NCI-H2171 treated with DMSO at 0.1 percent for 48 hours (cell line): ENCODE data around the gene KAZN.
A peak's percentile ranks its signal among the peaks of the same experiment; 100 is the strongest.

Source experiments
- DNase-seq: peaks from one replicate; lab custom pipeline; 2025; lab: John Stamatoyannopoulos, UW

Gene KAZN

DNA sequence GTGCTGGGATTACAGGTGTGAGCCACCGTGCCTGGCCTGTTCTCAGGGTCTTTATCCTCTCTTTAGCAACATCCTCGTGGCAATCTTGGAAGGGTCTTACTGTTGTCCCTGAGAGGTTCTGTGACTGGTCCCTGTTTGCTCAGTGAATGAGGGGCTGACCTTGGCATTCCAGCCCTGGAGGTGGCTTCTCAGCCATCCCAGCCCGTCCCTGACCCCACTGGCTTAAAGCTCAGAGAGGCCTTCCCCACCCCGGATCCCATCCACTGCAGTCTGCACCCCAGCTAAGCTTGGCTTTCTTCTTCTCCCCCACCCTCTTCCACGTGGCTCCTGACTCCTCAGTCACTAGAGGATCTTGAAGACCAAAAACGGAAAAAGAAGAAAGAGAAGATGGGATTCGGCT, 466.8 kb downstream of the KAZN start:
- DNase-seq: no peak

DNA sequence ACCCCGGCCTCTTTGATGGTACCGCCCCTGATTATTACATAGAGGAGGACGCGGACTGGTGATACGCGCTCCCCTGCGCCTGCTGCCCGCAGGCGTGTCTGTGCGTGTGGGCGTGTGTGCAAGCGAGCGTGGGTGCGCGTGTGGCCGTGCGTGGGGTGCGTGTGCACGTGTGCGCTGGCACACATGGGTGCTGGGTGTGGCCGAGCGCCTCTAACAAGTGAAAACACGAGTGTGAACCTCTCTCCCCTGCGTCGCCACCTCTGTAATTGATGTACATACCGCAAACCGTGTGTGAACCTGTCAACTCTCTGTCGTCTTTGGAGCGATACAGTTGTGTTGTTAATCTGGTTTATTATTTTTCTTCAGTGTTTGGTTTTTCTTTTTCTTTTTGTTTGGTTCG, 467.3 kb downstream of the KAZN start:
- DNase-seq: no peak

DNA sequence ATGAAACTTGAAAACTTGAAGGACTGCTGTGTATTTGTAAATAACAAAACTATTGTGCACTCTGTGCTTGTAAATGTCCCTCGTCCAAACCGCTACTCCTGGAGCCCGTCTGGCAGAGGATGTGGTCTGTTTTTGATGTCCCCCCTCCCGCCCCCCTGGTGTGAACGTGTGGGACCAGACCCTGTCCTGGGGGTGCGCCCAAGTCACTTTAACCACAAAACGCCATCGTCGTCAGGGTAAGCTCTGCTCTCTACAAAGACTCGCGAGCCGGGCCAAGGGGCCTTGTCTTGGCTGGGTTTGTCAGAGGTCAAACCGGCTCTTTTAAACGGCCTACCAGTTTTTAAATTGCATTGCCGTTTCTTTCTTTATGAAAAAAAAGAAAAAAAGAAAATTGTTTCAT, 467.7 kb downstream of the KAZN start:
- no peak for DNase-seq

DNA sequence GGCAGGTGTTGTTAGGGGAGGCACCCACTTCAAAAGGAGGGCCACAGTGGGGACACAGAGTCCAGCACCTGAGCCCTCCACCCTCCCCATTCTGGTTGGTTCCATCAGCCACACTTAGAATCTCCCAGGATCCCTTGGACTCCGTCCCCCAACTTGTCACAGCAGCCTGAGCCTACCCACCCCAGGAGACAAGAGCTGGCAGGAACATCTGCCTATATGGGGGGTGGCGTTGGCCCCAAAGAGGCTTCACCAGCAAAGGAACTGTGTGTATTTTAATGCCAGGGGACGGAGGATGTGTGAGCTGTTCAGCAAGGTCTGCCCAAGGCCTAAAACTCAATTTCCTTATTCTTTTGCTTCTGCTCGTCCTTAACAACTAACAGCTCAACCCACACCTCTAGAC, 468.7 kb downstream of the KAZN start:
- DNase-seq: no peak

- DNase-seq: no peak
Measured at GRCh38 chr1:15068152-15068551, 469.7 kb downstream of the KAZN start.

- DNase-seq: no peak
Measured at GRCh38 chr1:15068997-15069396, 470.5 kb downstream of the KAZN start.

DNA sequence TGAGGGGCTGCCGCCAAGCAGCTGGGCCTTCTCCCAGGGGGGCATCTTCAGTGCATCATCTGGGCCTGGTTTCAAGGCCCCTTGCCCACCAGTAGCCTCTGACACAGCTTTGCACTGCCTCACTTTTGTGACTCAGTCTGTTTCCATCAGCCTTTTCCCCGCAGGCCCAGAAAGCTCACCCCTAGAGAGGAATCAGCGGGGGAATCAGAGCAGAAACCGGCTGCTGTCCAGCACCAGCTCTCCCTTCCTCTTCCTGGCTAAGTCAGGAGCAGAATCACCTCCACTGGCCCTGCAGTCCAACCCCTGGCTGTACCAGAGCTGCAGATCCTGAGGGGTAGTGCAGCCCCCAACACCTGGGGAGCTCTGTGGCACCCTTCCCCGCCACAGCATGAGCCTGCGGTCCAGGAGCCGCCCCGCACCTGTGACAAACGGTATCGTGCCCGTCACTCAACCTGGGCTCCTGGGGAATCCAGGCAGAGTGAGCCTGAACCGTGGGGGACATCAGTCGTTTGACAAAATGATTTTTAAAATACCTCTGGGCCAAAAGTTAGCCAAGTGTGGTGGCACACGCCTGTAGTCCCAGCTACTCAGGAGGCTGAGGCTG, 471.8 kb downstream of the KAZN start:
- DNase-seq: no peak

DNA sequence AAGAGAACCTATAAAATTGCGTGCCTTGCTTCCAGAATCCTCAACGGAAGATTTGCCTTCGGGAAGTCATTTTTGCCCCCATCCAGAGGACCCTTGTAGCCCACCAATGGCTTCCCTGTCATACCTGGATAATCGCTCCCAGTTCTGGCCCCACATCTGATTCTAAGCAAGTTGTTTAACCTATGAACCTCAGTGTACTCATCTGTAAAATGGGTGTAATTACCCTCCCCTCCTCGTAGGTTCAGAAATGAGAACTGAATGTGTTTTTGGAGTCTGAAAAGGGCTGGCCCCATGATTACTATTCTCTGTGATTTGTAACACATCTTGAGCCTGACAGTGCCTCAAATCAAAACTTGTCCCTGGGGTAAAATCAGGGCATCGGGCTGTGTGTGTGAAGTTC, 473.5 kb downstream of the KAZN start:
- peak; percentile 49 for DNase-seq

- DNase-seq: no peak
Measured at GRCh38 chr1:15073799-15074308, 475.4 kb downstream of the KAZN start.

GRCh38 chr1:15075175-15075574, 476.7 kb downstream of the KAZN start:
- no peak for DNase-seq

DNA sequence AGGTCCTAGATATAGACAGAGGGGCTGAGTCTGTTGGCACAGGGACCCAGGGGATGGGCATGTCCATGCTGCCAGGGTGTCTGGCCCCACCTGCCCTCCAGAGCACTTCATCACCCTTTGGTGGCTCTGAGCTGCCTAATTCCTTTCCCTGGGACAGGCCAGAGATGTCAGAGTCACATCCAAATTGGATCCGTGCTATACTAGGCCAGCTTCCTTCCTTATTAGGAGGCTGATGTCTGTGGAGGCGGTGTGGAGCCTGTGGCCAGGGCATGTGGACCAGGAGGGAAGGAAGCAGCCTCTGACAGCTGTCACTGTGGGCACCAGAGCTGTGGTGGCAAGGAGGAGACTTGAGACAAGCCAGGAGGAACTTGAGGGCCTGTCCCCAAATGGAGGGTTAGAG, 477.3 kb downstream of the KAZN start:
- DNase-seq: no peak

GRCh38 chr1:15076807-15077206, 478.3 kb downstream of the KAZN start:
- DNase-seq: no peak

DNA sequence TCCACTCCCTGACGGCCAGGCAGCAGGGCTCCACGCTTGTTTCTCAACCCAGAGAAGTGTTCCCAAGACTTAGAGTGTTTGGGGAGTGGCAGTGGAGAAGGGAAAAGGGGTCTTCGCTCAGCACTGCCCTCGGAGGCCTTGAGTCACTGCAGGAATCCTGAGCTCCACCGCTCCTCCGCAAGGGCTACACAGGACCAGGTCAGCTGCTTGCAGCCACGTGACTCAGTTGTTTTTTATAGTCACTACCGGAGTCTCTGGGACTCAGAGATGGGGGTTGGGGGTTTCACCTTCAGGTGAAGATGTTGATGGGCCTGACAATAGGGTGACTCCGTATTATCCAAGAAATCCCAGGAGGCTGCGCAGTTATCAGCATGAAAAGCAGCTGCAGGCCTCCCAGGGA, 478.9 kb downstream of the KAZN start:
- DNase-seq: no peak

GRCh38 chr1:15080328-15081007, 482.0 kb downstream of the KAZN start:
- no peak for DNase-seq

- no peak for DNase-seq
Measured at GRCh38 chr1:15081102-15081501, 482.6 kb downstream of the KAZN start.

DNA sequence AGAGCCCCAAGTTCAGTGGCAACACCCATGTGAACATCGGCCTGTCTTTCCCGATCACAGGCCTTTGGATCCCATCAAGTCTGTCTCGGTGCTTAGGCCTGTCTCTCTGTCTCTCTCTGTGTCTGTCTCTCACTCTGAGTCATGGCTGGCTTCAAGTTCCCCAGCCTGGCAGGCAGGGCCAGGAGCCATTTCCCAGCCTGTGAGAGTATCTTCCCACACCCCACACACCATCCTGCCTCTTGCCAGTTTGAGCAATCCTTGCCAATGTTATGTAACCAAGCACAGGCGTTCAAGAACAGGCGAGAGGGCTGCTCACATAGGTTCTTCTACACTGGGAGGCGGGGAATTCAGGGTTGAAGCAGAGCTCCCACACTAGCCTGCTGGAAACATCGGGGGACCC, 485.1 kb downstream of the KAZN start:
- DNase-seq: no peak

- no peak for DNase-seq
Measured at GRCh38 chr1:15088281-15088971, 489.9 kb downstream of the KAZN start.

DNA sequence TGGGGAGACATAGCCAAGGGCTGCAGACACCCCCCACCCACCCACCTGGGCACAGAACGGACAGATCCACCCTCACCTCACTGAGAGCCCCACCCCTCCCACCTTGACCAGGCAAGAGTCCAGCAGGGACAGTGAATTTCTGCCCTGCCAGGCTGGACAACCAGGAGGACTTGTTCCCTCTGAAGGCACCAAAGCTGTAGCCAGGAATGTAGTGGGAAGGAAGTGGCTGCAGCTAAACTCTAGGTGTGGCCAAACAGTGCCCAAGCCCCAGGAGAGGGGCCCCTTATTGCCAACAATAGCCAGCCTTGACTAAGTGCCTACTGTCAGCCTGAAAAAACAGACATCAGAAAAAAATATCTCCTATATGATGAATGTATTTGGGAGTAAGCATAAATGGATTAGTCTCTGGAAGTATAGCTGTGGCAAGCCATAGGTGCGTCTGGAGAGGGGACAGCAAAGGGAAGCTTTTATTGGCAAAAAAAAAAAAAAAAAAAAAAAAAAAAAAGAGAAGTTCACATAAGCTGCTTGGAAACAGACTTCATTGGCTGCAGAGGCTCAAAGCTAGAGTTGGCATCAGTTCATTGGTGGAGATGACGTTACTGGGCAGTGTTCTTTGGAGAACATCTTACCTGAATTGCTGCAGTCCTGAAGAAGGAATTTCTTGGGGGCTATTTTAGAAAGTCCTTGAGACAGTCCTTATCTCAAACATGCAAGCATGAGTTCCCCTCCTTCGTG, 490.9 kb downstream of the KAZN start:
- DNase-seq: no peak

GRCh38 chr1:15090373-15090772, 491.9 kb downstream of the KAZN start:
- peak; percentile 40 for DNase-seq

GRCh38 chr1:15094056-15094455, 495.6 kb downstream of the KAZN start:
- DNase-seq: no peak

GRCh38 chr1:15094719-15095495, 496.4 kb downstream of the KAZN start:
- DNase-seq: no peak

DNA sequence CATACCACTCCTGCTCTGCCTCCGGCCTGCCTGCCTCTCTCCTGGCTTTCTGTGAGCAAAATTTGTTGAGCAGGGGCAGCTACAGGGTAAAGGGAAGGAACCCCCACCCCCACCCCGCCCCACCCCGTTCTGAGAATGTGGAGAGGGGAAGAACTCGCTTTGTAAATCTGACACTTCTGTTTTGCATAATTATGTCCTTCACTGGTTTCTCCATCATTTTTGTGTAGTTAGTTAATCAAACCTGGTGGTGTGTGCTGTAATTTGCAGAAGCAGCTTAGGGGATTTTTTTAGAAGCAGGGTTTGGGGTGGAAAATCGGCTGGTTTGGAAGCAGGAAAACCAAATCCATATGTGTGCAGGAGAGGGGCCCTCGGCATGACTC, 497.0 kb downstream of the KAZN start:
- no peak for DNase-seq
